Thymus (tissue), 14 donors: Measurements from ENCODE around the gene RALY. TPM values are rescaled to one million over a fixed set of nuclear protein-coding genes. Genes with fewer than 3 reads are reported as not detected.
A peak's percentile ranks its signal among the peaks of the same experiment; 100 is the strongest.

Experiments
- DNase-seq, 9 donors: peaks; one replicate each; pipeline ENCODE4 v3.0.0-alpha.2; 2013; ENCODE audit warnings: low spot score in 9 of 9, low read depth in 6 of 9, missing footprints in 1 of 9
- H3K27ac ChIP-seq, 2 donors: one replicate each; pipeline ENCODE4 v1.5.1; 2013; ENCODE audit warnings: control low read depth in 1 of 2, low read depth in 1 of 2, low read length in 1 of 2, mild to moderate bottlenecking in 1 of 2, moderate library complexity in 1 of 2
- H3K27me3 ChIP-seq, 2 donors: one replicate each; pipeline ENCODE4 v1.5.1; 2013; ENCODE audit warnings: low read length in 1 of 2; ENCODE audit not compliant: control insufficient read depth in 2 of 2, insufficient read depth in 1 of 2
- H3K36me3 ChIP-seq, 2 donors: one replicate each; pipeline ENCODE4 v1.5.1; 2013; ENCODE audit warnings: low read length in 1 of 2, mild to moderate bottlenecking in 1 of 2, moderate library complexity in 1 of 2; ENCODE audit not compliant: control insufficient read depth in 2 of 2, insufficient read depth in 2 of 2
- H3K4me1 ChIP-seq, 2 donors: one replicate each; pipeline ENCODE4 v1.5.1; 2013; ENCODE audit warnings: low read length in 2 of 2; ENCODE audit not compliant: control insufficient read depth in 2 of 2, insufficient read depth in 2 of 2
- H3K4me3 ChIP-seq, 2 donors: one replicate each; pipeline ENCODE4 v1.5.1; 2013; ENCODE audit warnings: low read length in 2 of 2, control low read depth in 1 of 2, mild to moderate bottlenecking in 1 of 2
- H3K9me3 ChIP-seq, 2 donors: one replicate each; pipeline ENCODE4 v1.5.1; 2013; ENCODE audit warnings: low read length in 1 of 2, mild to moderate bottlenecking in 1 of 2; ENCODE audit not compliant: control insufficient read depth in 2 of 2, insufficient read depth in 1 of 2
- WGBS: extraction: QIAGEN DNeasy Blood & Tissue Kit; methylation state at CpG from one replicate; pipeline ENCODE4 v1.1.7; 2013; 5-methylcytosine and 5-hydroxymethylcytosine counted together
- long read RNA-seq, 10 donors: transcript quantifications; one replicate each; lab custom pipeline, GENCODE V29; 2026
- polyA plus RNA-seq: library from polyadenylated mRNA; stranded (reverse); fragments of 200-250 nt; gene quantifications from one replicate; pipeline ENCODE4 v1.2.3, GENCODE V29; 2013
- total RNA-seq: library from RNA; stranded (reverse); fragments of 120-200 nt; gene quantifications from one replicate; pipeline ENCODE4 v1.2.4, GENCODE V29; 2013
- donor health status: healthy.

Gene RALY
- 90.2 TPM for total RNA-seq
- 131 TPM for polyA plus RNA-seq
- long read RNA-seq, donor 1, partial matches to known transcripts, result 6 of 8 reads
- long read RNA-seq, donor 1, other reads (novel, unspliced or antisense), result 0 of 8 reads
- long read RNA-seq, donor 2, full-length matches to known transcripts, result 150 of 1,423 reads
- long read RNA-seq, donor 2, partial matches to known transcripts, result 1,256 of 1,423 reads
- long read RNA-seq, donor 2, other reads (novel, unspliced or antisense), result 17 of 1,423 reads
- long read RNA-seq, donor 3, full-length matches to known transcripts, result 154 of 845 reads
- long read RNA-seq, donor 3, partial matches to known transcripts, result 563 of 845 reads
- long read RNA-seq, donor 3, other reads (novel, unspliced or antisense), result 128 of 845 reads
- long read RNA-seq, donor 4, full-length matches to known transcripts, result 48 of 101 reads
- long read RNA-seq, donor 4, partial matches to known transcripts, result 53 of 101 reads
- long read RNA-seq, donor 4, other reads (novel, unspliced or antisense), result 0 of 101 reads
- long read RNA-seq, donor 5, full-length matches to known transcripts, result 132 of 1,075 reads
- long read RNA-seq, donor 5, partial matches to known transcripts, result 818 of 1,075 reads
- long read RNA-seq, donor 5, other reads (novel, unspliced or antisense), result 125 of 1,075 reads
- long read RNA-seq, donor 6, full-length matches to known transcripts, result 72 of 548 reads
- long read RNA-seq, donor 6, partial matches to known transcripts, result 362 of 548 reads
- long read RNA-seq, donor 6, other reads (novel, unspliced or antisense), result 114 of 548 reads
- long read RNA-seq, donor 7, full-length matches to known transcripts, result 24 of 647 reads
- long read RNA-seq, donor 7, partial matches to known transcripts, result 610 of 647 reads
- long read RNA-seq, donor 7, other reads (novel, unspliced or antisense), result 13 of 647 reads
- long read RNA-seq, donor 8, full-length matches to known transcripts, result 30 of 168 reads
- long read RNA-seq, donor 8, partial matches to known transcripts, result 109 of 168 reads
- long read RNA-seq, donor 8, other reads (novel, unspliced or antisense), result 29 of 168 reads
- long read RNA-seq, donor 9, full-length matches to known transcripts, result 68 of 400 reads
- long read RNA-seq, donor 9, partial matches to known transcripts, result 202 of 400 reads
- long read RNA-seq, donor 9, other reads (novel, unspliced or antisense), result 130 of 400 reads
- long read RNA-seq, donor 10, full-length matches to known transcripts, result 50 of 142 reads
- long read RNA-seq, donor 10, partial matches to known transcripts, result 92 of 142 reads
- long read RNA-seq, donor 10, other reads (novel, unspliced or antisense), result 0 of 142 reads

- peaks cover 6 to 8% of the 10 kb centered on the region in 2 donors for H3K36me3 ChIP-seq
- H3K4me1 ChIP-seq, result peaks cover 16 to 40% of the 10 kb centered on the region in 2 donors
- peak within 1 kb of the TSS; percentile 78 to 99 for H3K4me3 ChIP-seq
- DNase-seq, result peak in 7 of 9 donors; percentile 45 to 97 (median 88)
- H3K27me3 ChIP-seq, result no peaks in the 10 kb centered on the region
- H3K27ac ChIP-seq, result peak within 1 kb of the TSS; percentile 95 to 98
- no peaks in the 10 kb centered on the region for H3K9me3 ChIP-seq
- under 1% methylated on average over 72 of the region's 72 CpGs for WGBS
Measured at GRCh38 chr20:33993576-33994221, at the start of gene RALY. TSS of gene RALY (plus strand) at chr20:33993911. CDS start at chr20:34072075, 78,164 bp downstream.

- no peaks in the 10 kb centered on the region for H3K36me3 ChIP-seq
- H3K27me3 ChIP-seq, result no peaks in the 10 kb centered on the region
- peaks cover 2 to 15% of the 10 kb centered on the region in 2 donors for H3K9me3 ChIP-seq
- no peak overlapping the region for H3K27ac ChIP-seq
- H3K4me3 ChIP-seq, result no peak overlapping the region
- H3K4me1 ChIP-seq, result no peaks in the 10 kb centered on the region
- no peak for DNase-seq
- WGBS, result 89% methylated on average over 5 of the region's 5 CpGs
Measured at GRCh38 chr20:33944914-33945313, 48.8 kb upstream of the RALY start.

GRCh38 chr20:33945391-33946081 is 48.2 kb upstream of the RALY start:
- Histone ChIP-seq H3K36me3 (no peaks in the 10 kb centered on the region), H3K9me3 (peaks cover 2 to 15% of the 10 kb centered on the region in 2 donors), H3K27me3 (no peaks in the 10 kb centered on the region), H3K27ac (no peak overlapping the region), H3K4me1 (no peaks in the 10 kb centered on the region), H3K4me3 (no peak overlapping the region)
- DNase-seq, result no peak
- 92% methylated on average over 5 of the region's 5 CpGs for WGBS

- Histone ChIP-seq H3K27me3 (no peaks in the 10 kb centered on the region), H3K9me3 (peaks cover 2 to 15% of the 10 kb centered on the region in 2 donors), H3K27ac (no peak overlapping the region), H3K36me3 (no peaks in the 10 kb centered on the region), H3K4me1 (no peaks in the 10 kb centered on the region), H3K4me3 (no peak overlapping the region)
- WGBS, result 52% methylated on average over 2 of the region's 2 CpGs
- DNase-seq, result peak in 5 of 9 donors; percentile 3 to 34 (median 8)
Measured at GRCh38 chr20:33947709-33948295, 45.9 kb upstream of the RALY start.

- H3K27ac ChIP-seq, result no peak overlapping the region
- H3K27me3 ChIP-seq, result no peaks in the 10 kb centered on the region
- H3K4me1 ChIP-seq, result no peaks in the 10 kb centered on the region
- DNase-seq, result no peak
- peaks cover 2 to 15% of the 10 kb centered on the region in 2 donors for H3K9me3 ChIP-seq
- H3K36me3 ChIP-seq, result no peaks in the 10 kb centered on the region
- 93% methylated on average over 2 of the region's 2 CpGs for WGBS
- no peak overlapping the region for H3K4me3 ChIP-seq
Measured at GRCh38 chr20:33948480-33948879, 45.2 kb upstream of the RALY start.

GRCh38 chr20:33951171-33951570 is 42.5 kb upstream of the RALY start:
- Histone ChIP-seq H3K9me3 (peaks cover 2 to 15% of the 10 kb centered on the region in 2 donors), H3K27me3 (peaks cover 0 to 3% of the 10 kb centered on the region in 2 donors), H3K4me3 (no peak overlapping the region), H3K36me3 (no peaks in the 10 kb centered on the region), H3K27ac (no peak overlapping the region), H3K4me1 (no peaks in the 10 kb centered on the region)
- DNase-seq, result no peak

GRCh38 chr20:33954504-33954903 is 39.2 kb upstream of the RALY start:
- Histone ChIP-seq H3K9me3 (no peaks in the 10 kb centered on the region), H3K36me3 (no peaks in the 10 kb centered on the region), H3K27me3 (peaks cover 0 to 3% of the 10 kb centered on the region in 2 donors), H3K27ac (no peak overlapping the region), H3K4me3 (no peak overlapping the region), H3K4me1 (no peaks in the 10 kb centered on the region)
- no peak for DNase-seq
- 95% methylated on average over 4 of the region's 4 CpGs for WGBS

GRCh38 chr20:33963751-33964150 is 30.0 kb upstream of the RALY start:
- Histone ChIP-seq H3K4me3 (no peak overlapping the region), H3K4me1 (no peaks in the 10 kb centered on the region), H3K9me3 (no peaks in the 10 kb centered on the region), H3K36me3 (no peaks in the 10 kb centered on the region), H3K27ac (no peak overlapping the region), H3K27me3 (no peaks in the 10 kb centered on the region)
- WGBS, result 90% methylated on average over 3 of the region's 3 CpGs
- DNase-seq, result no peak
